Tibial artery (tissue), 4 donors: ENCODE data around the gene EXOC7.
"Not testable (repeated sequence)": the region's sequence is repeated elsewhere in the genome, so short reads cannot be mapped to it uniquely, and the experiment has no call there.

ENCODE experiments used
- DNase-seq, 2 donors: peaks; one replicate each; pipeline ENCODE4 v3.0.0-alpha.2; 2019
- H3K27ac ChIP-seq, 2 donors: fragments of 200-600 bp; sonication (generic) in 1 of 2; 1 replicate in 1 of 2; 2 replicates in 1 of 2; pipeline ENCODE4 v1.5.1; 2018 to 2019; ENCODE audit warnings: mild to moderate bottlenecking in 1 of 2
- H3K27me3 ChIP-seq, 2 donors: fragments of 200-600 bp; sonication (generic) in 1 of 2; one replicate each; pipeline versions ENCODE4 v1.5.1 to v1.6.0; 2016 to 2019
- H3K36me3 ChIP-seq, 3 donors: fragments of 200-600 bp; sonication (generic) in 2 of 3; one replicate each; pipeline ENCODE4 v1.5.1; 2016 to 2019; ENCODE audit warnings: mild to moderate bottlenecking in 2 of 3
- H3K4me1 ChIP-seq, 4 donors: fragments of 200-600 bp; sonication (generic) in 2 of 4; 1 replicate in 3 of 4; 2 replicates in 1 of 4; pipeline ENCODE4 v1.5.1; 2016 to 2019
- H3K4me3 ChIP-seq, 2 donors: fragments of 200-600 bp; sonication (generic) in 1 of 2; 1 replicate in 1 of 2; 2 replicates in 1 of 2; pipeline ENCODE4 v1.5.1; 2018 to 2019; ENCODE audit warnings: mild to moderate bottlenecking in 2 of 2
- H3K9me3 ChIP-seq, 3 donors: fragments of 200-600 bp; sonication (generic) in 1 of 3; one replicate each; pipeline ENCODE4 v1.5.1; 2016 to 2019
- CTCF ChIP-seq, 2 experiments: fragments of 200-600 bp in 1 of 2; fragments of 450-650 bp in 1 of 2; IDR thresholded peaks; one replicate each; pipeline ENCODE4 v1.5.1; 2017 to 2019; ENCODE audit warnings: antibody characterized with exemption in 2 of 2, mild to moderate bottlenecking in 1 of 2, moderate library complexity in 1 of 2
- intact Hi-C: fragments of 100-400 bp; cut with DNase I; formaldehyde crosslinking; loops from one replicate; pipeline ENCODE4 v1.15.0; 2023; ENCODE audit warnings: low total_unique reads

Gene EXOC7

GRCh38 chr17:76080768-76081287 lies 22.8 kb downstream of the EXOC7 start:
- H3K27ac ChIP-seq = no peak overlapping the region
- intact Hi-C loops = no loop called here
- H3K36me3 ChIP-seq = peaks cover 24 to 38% (median 30%) of the 10 kb centered on the region in 3 donors
- no peak for DNase-seq
- no peaks in the 10 kb centered on the region for H3K9me3 ChIP-seq
- H3K27me3 ChIP-seq = peaks cover 6 to 48% of the 10 kb centered on the region in 2 donors
- H3K4me3 ChIP-seq = no peak overlapping the region
- peaks cover 0 to 29% (median 15%) of the 10 kb centered on the region in 4 donors for H3K4me1 ChIP-seq
- no peak for TF ChIP-seq CTCF (IDR thresholded peaks at IDR 0.05)

- intact Hi-C loops = no loop called here
- peaks cover 8 to 55% of the 10 kb centered on the region in 2 donors for H3K27me3 ChIP-seq
- no peak for DNase-seq
Observed at GRCh38 chr17:76079956-76080767, 23.4 kb downstream of the EXOC7 start.

GRCh38 chr17:76079535-76079955 lies 24.0 kb downstream of the EXOC7 start:
- H3K4me3 ChIP-seq = no peak overlapping the region
- intact Hi-C loops = no loop called here
- H3K9me3 ChIP-seq = no peaks in the 10 kb centered on the region
- DNase-seq = no peak
- H3K4me1 ChIP-seq = peaks cover 0 to 42% (median 25%) of the 10 kb centered on the region in 4 donors
- peaks cover 12 to 61% of the 10 kb centered on the region in 2 donors for H3K27me3 ChIP-seq
- no peak for TF ChIP-seq CTCF (IDR thresholded peaks at IDR 0.05)
- H3K36me3 ChIP-seq = peaks cover 11 to 26% (median 17%) of the 10 kb centered on the region in 3 donors
- no peak overlapping the region for H3K27ac ChIP-seq

More at GRCh38 chr17:76079956-76080767, 23.4 kb downstream of the EXOC7 start:
- H3K27ac ChIP-seq = no peak overlapping the region
- H3K4me1 ChIP-seq = peaks cover 0 to 36% (median 20%) of the 10 kb centered on the region in 4 donors
- no peak overlapping the region for H3K4me3 ChIP-seq
- no peaks in the 10 kb centered on the region for H3K9me3 ChIP-seq
- peaks cover 17 to 32% (median 23%) of the 10 kb centered on the region in 3 donors for H3K36me3 ChIP-seq
- TF ChIP-seq CTCF (IDR thresholded peaks at IDR 0.05) = no peak

GRCh38 chr17:76078860-76079534 lies 24.6 kb downstream of the EXOC7 start, which contains the start of gene ZACN:
TSS of gene ZACN (plus strand) at chr17:76079182. CDS start at chr17:76079265, 83 bp downstream.
- intact Hi-C loops = no loop called here
- peaks cover 12 to 66% of the 10 kb centered on the region in 2 donors for H3K27me3 ChIP-seq
- H3K4me3 ChIP-seq = no peak within 1 kb of the TSS
- DNase-seq = no peak
- no peak for TF ChIP-seq CTCF (IDR thresholded peaks at IDR 0.05)
- no peak within 1 kb of the TSS for H3K27ac ChIP-seq
- H3K9me3 ChIP-seq = no peaks in the 10 kb centered on the region
- H3K36me3 ChIP-seq = peaks cover 6 to 20% (median 13%) of the 10 kb centered on the region in 3 donors
- H3K4me1 ChIP-seq = peaks cover 0 to 48% (median 30%) of the 10 kb centered on the region in 4 donors

- DNase-seq, H3K9me3 ChIP-seq, H3K4me3 ChIP-seq, H3K27ac ChIP-seq, intact Hi-C loops: not testable (repeated sequence)
- peaks cover 12 to 73% of the 10 kb centered on the region in 2 donors for H3K27me3 ChIP-seq
- peaks cover 0 to 48% (median 30%) of the 10 kb centered on the region in 4 donors for H3K4me1 ChIP-seq
- peaks cover 0 to 14% (median 6%) of the 10 kb centered on the region in 3 donors for H3K36me3 ChIP-seq
Observed at GRCh38 chr17:76078370-76078769, 25.2 kb downstream of the EXOC7 start.
